NCI-H2196 (cell line): Measurements from ENCODE around the gene CSDE1.
"Not testable (repeated sequence)": the region's sequence is repeated elsewhere in the genome, so short reads cannot be mapped to it uniquely, and the experiment has no call there.

Experiments used
- DNase-seq: peaks from one replicate; lab custom pipeline; 2025; ENCODE audit not compliant: unreplicated experiment; lab: John Stamatoyannopoulos, UW

Gene CSDE1

DNA sequence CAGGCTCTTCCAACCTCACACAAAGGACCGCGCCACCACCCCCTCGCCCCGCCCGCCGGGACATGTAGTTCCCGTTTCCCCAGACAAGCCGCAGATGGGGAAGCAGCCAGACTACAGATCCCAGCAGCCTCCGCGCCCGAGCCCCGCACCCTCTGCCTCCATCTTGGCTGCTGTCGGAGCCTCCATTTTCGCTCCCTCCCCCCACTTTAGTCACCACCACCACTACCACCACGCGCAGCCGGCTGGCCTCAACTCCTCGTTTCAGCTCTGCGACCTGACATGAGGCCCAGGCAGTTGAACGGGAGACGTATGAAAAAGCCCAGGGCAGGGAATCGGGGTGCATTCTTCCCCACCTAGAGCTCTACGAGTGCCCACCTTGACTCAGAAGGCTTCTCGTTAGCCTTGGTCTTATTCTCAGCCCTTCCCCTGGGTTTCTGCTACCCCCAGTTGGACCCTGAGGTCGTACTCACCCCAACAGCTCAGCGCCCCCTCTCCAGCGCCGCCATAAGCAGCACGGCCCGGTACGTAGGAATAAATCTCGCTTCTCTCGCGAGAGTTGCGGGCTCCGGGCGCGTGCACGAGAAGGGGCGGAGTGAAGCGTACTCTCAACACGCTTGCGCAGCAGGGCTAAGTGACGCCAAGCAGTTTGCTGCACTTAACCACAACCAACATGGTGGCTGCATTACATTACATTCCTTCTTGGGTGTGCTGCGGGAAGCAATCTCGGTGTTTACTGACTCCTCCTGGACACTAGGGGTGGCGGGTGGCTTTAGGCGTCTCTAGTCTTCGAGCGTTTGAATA, at the start of gene CSDE1:
CSDE1 (minus strand) TSS at position 530 of the 801 bp plus-strand sequence. CDS start 18,094 bp downstream, outside the sequence.
- DNase-seq, result peak; percentile 98

DNA sequence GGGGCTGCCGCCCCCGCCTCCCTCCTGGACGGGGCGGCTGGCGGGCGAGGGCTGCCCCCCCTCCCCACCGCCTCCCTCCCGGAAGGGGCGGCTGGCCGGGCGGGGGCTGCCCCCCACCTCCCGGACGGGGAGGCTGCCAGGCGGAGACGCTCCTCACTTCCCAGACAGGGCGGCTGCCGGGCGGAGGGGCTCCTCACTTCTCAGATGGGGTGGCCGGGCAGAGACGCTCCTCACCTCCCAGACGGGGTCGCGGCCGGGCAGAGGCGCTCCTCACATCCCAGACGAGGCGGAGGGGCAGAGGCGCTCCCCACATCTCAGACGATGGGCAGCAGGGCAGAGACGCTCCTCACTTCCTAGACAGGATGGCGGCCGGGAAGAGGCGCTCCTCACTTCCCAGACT, 46.7 kb upstream of the CSDE1 start:
- DNase-seq, result not testable (repeated sequence)

DNA sequence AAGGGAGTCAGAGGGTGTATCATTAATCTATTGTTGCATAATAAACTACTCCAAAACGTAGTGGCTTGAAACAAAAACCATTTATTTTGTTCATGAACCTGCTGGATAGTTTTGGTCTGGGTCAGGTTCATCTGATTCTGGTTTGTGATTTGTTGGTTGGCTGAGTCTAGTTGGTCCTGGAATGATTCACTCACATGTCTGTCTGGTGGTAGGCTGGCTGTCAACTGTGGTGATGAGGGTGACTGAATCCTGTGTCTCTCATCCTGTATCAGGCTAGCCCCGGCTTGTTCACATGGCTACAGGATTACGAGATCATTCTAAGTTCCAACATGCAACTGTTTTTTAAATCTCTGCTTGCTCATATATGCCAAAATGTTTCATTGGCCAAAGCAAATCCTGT, 45.2 kb upstream of the CSDE1 start:
- no peak for DNase-seq

DNA sequence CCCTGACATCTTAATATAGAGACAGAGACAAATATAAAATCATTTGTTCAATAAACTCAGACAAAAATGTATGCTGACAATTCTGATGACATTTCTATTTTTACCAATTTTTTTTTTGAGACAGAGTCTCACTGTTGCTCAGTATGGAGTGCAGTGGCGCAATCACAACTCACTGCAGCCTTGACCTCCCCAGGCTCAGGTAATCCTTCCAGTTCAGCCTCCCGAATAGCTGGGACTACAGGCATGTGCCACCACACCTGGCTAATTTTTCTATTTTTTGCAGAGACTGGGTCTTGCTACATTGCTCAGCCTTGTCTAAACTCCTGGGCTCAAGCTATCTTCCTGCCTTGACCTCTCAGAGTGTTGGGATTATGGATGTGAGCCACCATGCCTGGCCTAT, 36.3 kb upstream of the CSDE1 start:
- no peak for DNase-seq

DNA sequence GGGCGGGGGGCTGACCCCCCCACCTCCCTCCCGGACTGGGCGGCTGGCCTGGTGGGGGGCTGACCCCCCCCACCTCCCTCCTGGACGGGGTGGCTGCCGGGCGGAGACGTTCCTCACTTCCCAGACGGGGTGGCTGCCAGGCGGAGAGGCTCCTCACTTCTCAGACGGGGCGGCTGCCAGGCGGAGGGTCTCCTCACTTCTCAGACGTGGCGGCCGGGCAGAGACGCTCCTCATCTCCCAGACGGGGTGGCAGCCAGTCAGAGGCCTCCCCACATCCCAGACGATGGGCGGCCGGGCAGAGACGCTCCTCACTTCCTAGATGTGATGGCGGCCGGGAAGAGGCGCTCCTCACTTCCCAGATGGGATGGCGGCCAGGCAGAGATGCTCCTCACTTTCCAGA, 32.8 kb upstream of the CSDE1 start:
- not testable (repeated sequence) for DNase-seq

DNA sequence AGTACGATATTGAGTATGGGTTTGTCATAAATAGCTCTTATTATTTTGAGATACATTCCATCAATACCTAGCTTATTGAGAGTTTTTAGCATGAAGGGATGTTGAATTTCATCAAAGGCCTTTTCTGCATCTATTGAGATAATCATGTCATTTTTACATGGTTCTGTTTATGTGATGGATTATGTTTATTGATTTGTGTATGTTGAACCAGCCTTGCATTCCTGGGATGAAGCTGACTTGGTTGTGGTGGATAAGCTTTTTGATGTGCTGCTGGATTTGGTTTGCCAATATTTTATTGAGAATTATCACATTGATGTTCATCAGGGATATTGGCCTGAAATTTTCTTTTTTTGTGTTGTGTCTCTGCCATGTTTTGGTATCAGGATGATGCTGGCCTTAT, 28.7 kb upstream of the CSDE1 start:
- not testable (repeated sequence) for DNase-seq

DNA sequence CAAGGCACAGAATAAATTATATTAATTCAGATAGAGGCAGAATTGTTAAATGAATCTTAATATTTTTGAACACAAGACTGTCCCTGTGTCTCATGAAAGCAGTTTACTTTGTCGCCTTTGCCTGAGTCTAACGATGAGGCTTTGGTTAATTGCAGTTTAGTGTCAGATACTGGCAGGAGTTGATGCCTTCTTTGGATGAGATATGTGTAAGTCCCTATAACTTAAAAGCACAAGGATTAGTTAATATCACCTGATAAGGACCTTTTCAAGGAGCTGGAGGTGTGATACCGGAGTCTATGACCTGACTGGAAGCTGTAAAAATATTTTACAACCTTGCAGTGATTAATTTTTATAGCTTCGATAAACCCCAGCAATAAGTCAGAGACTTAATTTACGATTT, 24.7 kb upstream of the CSDE1 start:
- DNase-seq, result no peak

DNA sequence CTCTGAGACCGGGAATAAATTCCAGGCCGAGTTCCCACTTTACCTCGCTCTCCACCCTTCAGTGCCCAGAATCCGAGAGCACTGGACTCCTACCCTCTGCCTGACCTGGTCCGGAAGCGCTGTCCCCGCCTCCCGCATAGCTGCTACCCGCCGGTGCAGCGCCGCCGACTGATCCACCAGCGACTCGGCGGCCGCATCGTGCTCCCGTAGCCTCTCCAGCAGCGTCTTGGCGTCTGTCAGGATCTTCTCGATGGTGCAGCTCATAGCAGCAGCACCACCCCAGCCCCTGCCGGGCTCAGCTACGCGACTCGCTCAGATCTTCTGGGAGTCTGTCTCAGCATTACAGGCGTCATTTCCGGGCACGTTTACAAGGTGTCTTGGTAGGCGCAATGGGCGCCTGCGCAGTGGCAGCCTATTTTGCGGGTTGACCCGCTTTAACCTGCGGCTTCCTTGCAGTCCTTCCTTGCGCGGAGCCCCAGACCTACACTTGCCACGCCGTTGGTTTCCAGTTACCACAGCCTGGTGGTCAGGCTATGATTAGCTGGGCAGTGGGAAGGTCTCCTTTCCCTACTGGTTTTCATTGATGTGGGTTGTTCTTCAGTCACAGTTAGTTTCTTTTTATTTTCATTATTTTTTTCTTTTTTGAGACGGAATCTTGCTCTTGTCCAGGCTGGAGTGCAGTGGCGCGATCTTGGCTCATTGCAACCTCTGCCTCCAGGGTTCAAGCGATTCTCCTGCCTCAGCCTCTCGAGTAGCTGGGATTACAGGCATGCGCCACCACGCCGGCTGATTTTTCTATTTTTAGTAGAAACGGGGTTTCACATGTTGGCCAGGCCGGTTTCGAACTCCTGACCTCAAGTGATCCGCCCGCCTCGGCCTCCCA, 22.8 kb upstream of the CSDE1 start, which contains the start of gene SIKE1:
SIKE1 (minus strand) TSS at position 342 of the 883 bp plus-strand sequence; CDS start at position 264, 78 bp downstream.
- DNase-seq, result peak; percentile 96

DNA sequence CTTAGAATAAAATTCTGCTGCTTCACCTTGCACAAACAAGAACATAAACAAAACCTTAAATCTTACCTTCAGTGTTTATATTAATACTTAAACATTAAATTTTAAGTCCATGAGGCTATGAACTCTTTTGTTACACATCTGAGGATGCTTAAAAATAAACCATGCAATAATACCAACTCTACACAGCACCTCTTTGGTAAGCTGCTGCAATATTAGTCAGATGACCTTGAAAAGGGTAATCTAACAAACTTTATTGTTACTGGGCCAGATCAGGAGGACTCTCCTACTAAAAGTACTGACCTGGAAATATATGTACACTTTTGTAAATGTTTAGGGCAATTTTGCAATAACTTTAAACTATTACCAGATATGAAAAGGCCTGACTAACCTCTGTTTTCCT, 21.9 kb upstream of the CSDE1 start:
- no peak for DNase-seq

DNA sequence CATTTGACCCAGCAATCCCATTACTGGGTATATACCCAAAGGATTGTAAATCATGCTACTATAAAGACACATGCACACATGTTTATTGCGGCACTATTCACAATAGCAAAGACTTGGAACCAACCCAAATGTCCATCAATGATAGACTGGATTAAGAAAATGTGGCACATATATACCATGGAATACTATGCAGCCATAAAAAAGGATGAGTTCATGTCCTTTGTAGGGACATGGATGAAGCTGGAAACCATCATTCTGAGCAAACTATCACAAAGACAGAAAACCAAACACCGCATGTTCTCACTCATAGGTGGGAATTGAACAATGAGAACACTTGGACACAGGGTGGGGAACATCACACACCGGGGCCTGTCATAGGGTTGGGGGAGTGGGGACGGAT, 18.9 kb upstream of the CSDE1 start:
- not testable (repeated sequence) for DNase-seq

DNA sequence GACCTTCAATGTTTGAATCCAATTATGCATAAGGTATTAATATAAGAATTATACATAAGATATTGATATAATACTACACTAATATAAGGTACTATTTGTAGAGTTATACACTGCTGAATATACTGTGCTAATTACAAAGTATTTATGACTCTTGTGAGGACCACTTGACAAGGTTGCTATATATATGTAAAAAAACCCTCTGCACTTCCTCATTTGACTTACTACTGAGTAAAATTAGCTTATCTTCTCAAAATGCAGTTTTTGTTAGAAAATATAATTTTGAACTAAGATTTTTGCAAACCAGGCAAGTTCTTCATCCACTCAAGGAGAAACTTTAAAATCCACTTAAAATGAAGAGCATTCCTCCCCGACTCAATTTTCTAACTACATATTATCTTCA, 14.2 kb upstream of the CSDE1 start:
- no peak for DNase-seq

DNA sequence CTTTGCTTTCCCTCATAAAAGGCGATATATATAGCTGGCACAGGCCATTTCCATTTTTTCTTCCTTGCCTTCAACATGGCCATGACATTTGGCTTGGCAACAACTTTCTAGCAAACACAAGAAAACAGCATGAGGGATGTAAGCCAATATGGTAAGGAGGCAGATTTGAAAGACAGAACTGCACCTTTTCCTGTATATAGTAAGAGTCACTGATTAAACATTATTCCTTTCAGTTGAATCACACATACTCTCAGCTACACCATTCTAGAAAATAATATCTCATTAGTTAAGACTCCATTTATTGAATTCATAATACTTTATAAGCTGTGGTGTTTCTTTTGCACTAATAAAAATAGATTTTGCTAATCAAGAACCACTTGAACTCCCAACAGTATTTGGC, 13.2 kb upstream of the CSDE1 start:
- no peak for DNase-seq

DNA sequence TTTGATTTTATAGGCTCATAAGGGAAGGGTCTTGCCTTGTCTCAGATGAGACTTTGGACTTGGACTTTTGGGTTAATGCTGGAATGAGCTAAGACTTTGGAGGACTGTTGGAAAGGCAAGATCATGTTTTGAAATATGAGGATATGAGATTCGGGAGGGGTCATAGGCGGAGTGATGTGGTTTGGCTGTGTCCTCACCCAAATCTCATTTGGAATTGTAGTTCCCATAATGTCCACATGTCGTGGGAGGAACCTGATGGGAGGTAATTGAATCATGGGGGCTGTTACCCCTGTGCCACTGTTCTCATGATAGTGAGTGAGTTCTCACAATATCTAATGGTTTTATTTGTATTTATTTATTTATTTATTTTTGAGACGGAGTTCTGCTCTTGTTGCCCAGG, 6.9 kb upstream of the CSDE1 start:
- DNase-seq, result no peak

DNA sequence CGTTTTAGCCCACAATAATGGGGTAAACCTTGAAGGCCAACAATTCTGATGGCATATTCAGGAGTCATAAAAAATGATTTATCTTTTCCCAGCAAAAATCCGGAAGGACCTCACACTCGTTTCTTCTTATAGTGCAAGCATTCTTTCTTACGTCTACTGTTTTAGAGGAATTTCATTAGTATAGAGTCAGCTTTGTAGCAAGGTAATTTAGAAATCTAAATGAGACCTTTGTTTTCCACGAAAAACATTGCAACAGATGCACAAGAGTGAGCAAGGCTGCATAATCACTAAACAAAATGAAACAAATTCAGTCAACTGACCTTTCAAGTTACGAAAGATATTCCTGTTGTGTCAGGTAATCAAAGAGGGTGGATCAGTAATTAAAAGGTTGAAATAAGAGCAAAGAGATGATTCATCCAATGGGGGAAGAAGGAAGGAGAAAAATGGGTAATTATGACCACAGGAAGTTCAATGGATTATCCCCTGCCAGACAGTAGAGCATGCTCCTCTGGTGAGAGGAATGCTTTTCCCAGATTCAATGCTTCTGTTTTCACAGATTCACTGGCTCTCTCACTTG, 560 bp upstream of the CSDE1 start:
- DNase-seq, result no peak

DNA sequence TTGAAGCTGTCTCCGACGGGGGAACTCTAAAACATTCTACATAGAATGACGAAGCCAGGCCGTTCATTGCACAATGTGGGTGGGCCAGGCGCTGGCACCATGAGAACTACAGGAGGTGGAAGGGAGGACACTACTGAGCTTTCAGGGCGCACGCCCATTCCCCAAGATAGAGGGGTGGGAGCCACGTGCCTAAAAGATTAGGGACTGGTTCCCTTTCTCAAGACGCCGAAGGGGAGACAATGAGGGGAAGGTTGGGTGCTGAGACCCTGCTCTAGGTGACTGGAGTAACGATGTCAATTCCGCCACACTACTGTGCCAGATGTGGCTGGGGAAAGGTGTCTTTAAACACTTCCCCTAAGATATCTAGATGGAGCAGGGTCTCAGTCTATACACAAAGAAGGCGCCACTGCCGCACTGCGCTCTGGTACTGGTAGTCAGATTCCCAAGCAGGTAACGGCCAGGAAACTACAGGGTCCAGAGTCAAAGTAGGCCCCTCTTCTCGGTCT, 782 bp downstream of the CSDE1 start:
- DNase-seq, result no peak

DNA sequence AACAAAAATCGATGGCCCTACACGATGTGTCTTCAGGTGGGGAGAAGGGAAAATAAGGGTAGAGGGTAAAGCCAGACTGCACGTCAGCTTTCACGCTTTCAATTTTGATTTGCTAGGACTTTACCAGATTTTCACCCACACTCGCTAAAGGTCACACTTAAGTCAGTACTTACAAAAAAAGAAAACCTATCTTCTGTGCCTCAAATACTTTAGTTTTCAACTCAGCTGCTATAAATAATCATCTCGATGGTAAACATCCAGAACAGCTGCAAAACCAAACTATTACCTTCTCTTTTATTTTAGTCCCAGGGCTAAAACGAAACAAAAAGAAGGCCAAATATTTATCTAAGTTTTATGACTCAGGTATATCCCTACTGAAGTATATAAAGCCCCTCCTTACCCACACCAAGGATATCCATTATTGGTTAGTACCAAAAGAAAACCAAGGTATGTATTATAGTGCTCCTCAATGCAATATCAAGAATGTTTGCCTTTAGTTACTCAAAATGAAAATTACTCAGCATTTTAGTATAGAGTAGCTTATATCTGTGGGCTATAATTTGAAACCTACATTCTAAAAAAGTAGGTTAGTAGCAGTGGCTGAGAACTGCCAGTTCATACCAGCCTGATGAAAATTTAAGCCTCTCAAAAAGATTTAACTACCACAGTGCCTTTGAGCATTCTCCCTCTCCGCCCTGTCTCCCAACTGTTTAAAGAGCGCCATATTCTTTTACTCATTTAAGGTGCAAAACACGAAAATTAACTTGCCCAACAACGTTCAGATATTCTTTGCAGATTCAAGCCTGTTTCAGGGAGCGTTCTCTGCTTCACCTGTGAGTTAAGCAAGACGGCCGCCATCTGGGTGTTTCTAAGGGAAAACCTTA, 1.5 kb downstream of the CSDE1 start:
- no peak for DNase-seq

DNA sequence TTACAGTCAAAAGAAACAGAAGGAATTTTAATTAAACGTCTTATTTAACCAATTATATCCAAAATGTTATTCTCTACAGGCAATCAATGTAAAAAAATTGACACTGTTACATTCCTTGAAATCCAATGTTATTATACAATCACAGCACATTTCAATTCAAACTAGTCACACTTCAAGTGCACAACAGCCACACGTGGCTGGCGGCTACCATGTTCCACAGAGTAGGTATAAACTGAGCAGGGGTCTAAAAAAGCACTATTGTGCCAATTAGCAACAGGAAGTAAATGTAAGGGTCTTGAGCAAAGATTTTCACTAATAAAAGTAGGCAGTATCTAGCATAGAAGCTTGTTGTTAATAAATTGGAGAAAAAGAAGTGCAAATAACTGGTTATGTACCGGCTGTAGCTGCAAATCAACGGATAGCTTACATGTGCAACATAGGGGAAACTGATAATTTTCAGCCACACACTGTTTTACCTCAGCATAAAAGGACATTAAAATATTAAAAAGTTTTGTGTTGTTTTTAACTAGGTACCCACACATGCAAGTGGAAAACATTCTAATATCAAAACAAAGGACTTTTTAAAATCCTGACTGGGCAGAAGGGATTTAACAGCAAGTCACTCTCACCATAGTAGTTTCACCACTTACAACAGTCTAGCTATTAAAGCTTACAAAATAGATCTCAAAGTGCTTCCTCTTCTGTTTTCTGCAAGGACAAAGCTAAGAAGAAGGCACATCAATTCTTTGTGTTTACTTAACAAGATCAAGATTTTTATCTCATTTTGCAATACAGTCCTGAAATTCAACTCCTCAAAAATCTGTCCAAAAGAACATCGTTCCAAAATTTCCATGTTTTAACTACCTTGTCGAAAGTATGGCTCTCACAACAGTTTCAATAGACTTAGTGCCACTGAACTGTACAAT, 2.5 kb downstream of the CSDE1 start:
- DNase-seq, result no peak

DNA sequence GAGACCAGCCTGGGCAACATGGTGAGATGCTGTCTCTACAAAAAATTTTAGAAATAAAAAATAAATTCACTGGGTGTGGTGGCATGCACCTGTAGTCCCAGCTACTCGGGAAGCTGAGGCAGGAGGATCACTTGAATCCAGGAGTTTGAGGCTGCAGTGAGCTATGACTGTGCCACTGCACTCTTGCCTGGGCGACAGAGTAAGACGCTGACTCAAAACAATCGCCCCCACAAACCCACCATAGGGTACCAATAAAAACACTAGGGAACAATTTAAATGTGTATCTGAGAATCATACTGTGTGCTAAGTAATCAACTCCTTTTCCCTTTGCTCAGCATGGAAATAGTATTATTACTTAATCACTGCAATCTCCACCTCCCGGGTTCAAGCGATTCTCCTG, 4.1 kb downstream of the CSDE1 start:
- not testable (repeated sequence) for DNase-seq

DNA sequence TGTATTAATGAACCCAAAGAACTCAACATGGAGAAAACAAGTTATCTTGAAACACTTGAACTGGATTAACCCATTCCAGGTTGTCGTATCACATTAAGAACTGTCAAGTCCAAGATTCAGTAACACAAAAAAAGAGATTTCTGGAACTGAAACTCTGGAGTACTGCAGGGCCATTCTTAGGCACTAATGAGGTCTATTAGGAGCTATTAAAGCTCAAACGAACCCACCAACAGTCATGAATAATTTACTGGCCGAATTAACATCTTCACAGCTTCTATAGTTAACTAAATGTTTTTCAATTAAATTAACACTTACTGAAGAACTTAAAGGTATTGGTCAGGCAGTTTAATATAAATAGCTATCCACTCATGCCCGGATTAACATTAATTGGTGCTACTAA, 4.6 kb downstream of the CSDE1 start:
- DNase-seq, result no peak
